BLaER1 (cell line): Measurements from ENCODE around the gene FAU.

Experiments
- H3K27ac ChIP-seq: shearing (Covaris generic); formaldehyde crosslinking; 2 replicates; pipeline ENCODE4 v1.8.1; 2022
- H3K27me3 ChIP-seq: shearing (Covaris generic); formaldehyde crosslinking; 2 replicates; pipeline ENCODE4 v1.8.1; 2022
- H3K36me3 ChIP-seq: shearing (Covaris generic); formaldehyde crosslinking; 2 replicates; pipeline ENCODE4 v1.8.1; 2022
- H3K4me1 ChIP-seq: shearing (Covaris generic); formaldehyde crosslinking; 2 replicates; pipeline ENCODE4 v1.8.1; 2022
- H3K4me2 ChIP-seq: shearing (Covaris generic); formaldehyde crosslinking; 2 replicates; pipeline ENCODE4 v1.8.1; 2022
- H3K4me3 ChIP-seq: shearing (Covaris generic); formaldehyde crosslinking; 2 replicates; pipeline ENCODE4 v1.8.1; 2022
- H3K9ac ChIP-seq: shearing (Covaris generic); formaldehyde crosslinking; 2 replicates; pipeline ENCODE4 v1.8.1; 2022
- H3K9me3 ChIP-seq: shearing (Covaris generic); formaldehyde crosslinking; 2 replicates; pipeline ENCODE4 v1.8.1; 2022
- H4K20me1 ChIP-seq: shearing (Covaris generic); formaldehyde crosslinking; 2 replicates; pipeline ENCODE4 v1.8.1; 2022
- Cebpa-rat ChIP-seq: shearing (Covaris generic); IDR thresholded peaks from 2 replicates; pipeline ENCODE4 v1.8.1; 2022

Gene FAU

DNA sequence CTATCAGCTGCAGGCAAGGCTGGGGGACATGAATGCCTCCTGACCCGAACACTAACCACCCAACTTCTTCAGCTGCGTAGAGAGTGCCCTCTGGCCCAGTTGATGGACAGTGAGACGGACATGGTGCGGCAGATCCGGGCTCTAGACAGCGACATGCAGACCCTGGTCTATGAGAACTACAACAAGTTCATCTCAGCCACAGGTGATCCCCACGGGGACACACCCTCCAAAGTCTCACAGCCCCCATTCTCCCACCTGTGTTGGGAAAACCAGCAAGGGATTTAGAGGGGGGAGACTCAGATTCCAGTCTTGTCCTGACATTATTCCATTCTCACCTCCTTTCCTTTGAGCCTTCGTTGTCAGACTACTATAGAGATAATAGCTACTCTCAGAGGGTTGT is 25.0 kb downstream of the FAU start:
- Histone ChIP-seq H4K20me1 (peaks cover 23% of the 10 kb centered on the region), H3K27ac (no peak overlapping the region), H3K27me3 (no peaks in the 10 kb centered on the region), H3K36me3 (peaks cover 43% of the 10 kb centered on the region), H3K9ac (peak overlapping the region; percentile 93; the same call in 1 of the 2 replicates), H3K4me2 (peak overlapping the region; percentile 95), H3K9me3 (no peaks in the 10 kb centered on the region), H3K4me1 (peaks cover 13% of the 10 kb centered on the region), H3K4me3 (peak overlapping the region; percentile 79)
- TF ChIP-seq Cebpa-rat = no peak

DNA sequence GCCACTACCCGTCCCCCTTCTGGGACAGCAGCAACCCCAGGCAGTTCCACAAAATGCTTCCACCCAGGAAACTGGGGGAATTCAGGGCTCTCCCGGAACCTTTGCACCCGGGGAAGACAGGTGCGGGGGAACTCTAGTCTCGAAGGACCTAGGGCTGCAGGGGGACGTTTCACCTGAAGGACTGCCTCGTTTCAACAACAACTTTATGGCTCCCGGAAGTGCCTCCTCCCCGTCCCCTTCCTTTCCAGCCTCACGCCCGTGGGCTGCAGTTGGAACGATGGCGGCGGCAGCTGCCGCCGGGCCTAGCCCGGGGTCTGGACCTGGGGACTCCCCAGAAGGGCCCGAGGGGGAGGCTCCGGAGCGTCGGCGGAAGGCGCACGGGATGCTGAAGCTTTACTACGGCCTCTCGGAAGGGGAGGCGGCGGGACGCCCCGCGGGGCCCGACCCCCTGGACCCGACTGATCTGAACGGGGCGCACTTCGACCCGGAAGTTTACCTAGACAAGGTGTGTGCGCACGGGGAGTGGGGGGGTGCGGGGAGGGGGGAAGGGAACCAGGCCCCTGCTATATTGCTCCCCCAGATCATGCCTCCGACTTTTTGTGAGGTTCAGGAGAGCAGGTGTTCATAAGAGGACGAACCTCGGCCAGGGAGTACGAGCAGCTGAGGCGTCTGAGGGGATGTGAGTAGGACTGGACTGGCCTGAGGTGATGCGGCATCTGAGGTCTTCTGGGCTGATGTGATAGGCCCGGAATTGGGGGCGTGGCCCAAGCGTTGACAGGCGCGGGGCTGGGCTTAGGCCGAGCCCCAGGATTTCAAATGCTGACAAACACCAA is 25.7 kb downstream of the FAU start, which contains the start of gene VPS51:
TSS of gene VPS51 (plus strand) at position 241 of the 833 bp plus-strand sequence. CDS start at position 278, 37 bp downstream.
- peaks cover 20% of the 10 kb centered on the region for H4K20me1 ChIP-seq
- peaks cover 13% of the 10 kb centered on the region for H3K4me1 ChIP-seq
- H3K27me3 ChIP-seq = no peaks in the 10 kb centered on the region
- peak within 1 kb of the TSS; percentile 79 for H3K4me3 ChIP-seq
- peaks cover 35% of the 10 kb centered on the region for H3K36me3 ChIP-seq
- H3K27ac ChIP-seq = peak within 1 kb of the TSS; percentile 89
- H3K9ac ChIP-seq = peak within 1 kb of the TSS; percentile 93
- H3K9me3 ChIP-seq = no peaks in the 10 kb centered on the region
- peak within 1 kb of the TSS; percentile 95 for H3K4me2 ChIP-seq
- TF ChIP-seq Cebpa-rat = no peak

DNA sequence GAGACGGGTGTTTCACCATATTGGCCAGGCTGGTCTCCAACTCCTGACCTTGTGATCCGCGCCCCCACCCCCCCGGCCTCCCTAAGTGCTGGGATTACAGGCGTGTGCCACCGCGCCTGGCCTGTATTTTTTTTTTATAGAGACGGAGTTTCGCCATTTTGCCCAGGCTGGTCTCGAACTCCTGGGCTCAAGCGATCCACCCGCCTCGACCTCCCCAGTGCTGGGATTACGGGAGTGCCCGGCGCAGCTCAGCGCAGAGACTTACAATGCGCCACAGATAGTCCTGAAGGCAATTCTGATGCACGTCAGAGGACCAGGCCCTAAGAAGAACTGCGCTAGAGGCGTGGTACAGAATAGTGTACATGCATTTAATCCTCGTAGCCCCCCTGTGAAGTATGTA is 26.5 kb downstream of the FAU start:
- H3K9ac ChIP-seq = peak overlapping the region; percentile 93

GRCh38 chr11:65090628-65091027 is 31.3 kb downstream of the FAU start:
- Histone ChIP-seq H3K4me1 (peaks cover 9% of the 10 kb centered on the region; the same call in 1 of the 2 replicates), H3K9me3 (no peaks in the 10 kb centered on the region), H4K20me1 (no peaks in the 10 kb centered on the region), H3K27me3 (no peaks in the 10 kb centered on the region), H3K36me3 (peaks cover 43% of the 10 kb centered on the region), H3K4me2 (peak overlapping the region; percentile 26; the same call in 1 of the 2 replicates), H3K4me3 (no peak overlapping the region), H3K9ac (0 out of 2 replicates have a peak overlapping the region, but pooled peaks have one; percentile 45), H3K27ac (no peak overlapping the region)
- no peak for TF ChIP-seq Cebpa-rat

More for the DNA sequence above, 26.5 kb downstream of the FAU start:
- peak overlapping the region; percentile 95 for H3K4me2 ChIP-seq
- H3K27me3 ChIP-seq = no peaks in the 10 kb centered on the region
- H3K4me3 ChIP-seq = no peak overlapping the region; the same call in 1 of the 2 replicates
- no peak for TF ChIP-seq Cebpa-rat
- peaks cover 20% of the 10 kb centered on the region for H4K20me1 ChIP-seq
- H3K36me3 ChIP-seq = peaks cover 28% of the 10 kb centered on the region
- H3K9me3 ChIP-seq = no peaks in the 10 kb centered on the region
- peaks cover 19% of the 10 kb centered on the region for H3K4me1 ChIP-seq
- peak overlapping the region; percentile 89 for H3K27ac ChIP-seq

GRCh38 chr11:65089621-65090020 is 32.3 kb downstream of the FAU start:
- Histone ChIP-seq H3K27ac (no peak overlapping the region), H3K4me1 (peaks cover 17% of the 10 kb centered on the region), H3K9ac (no peak overlapping the region), H3K4me2 (no peak overlapping the region), H3K9me3 (no peaks in the 10 kb centered on the region), H3K4me3 (no peak overlapping the region), H3K36me3 (peaks cover 50% of the 10 kb centered on the region), H3K27me3 (no peaks in the 10 kb centered on the region), H4K20me1 (no peaks in the 10 kb centered on the region; the same call in 1 of the 2 replicates)
- no peak for TF ChIP-seq Cebpa-rat

DNA sequence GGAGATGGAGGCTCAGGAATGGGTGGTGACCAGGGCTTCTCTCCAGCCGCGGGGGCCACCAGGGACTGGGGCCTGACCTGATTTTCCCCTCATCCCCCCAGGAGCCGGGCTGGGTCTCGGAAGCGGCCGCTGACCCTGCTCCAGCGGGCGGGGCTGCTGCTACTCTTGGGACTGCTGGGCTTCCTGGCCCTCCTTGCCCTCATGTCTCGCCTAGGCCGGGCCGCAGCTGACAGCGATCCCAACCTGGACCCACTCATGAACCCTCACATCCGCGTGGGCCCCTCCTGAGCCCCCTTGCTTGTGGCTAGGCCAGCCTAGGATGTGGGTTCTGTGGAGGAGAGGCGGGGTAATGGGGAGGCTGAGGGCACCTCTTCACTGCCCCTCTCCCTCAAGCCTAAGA is 34.1 kb downstream of the FAU start:
- Histone ChIP-seq H3K4me2 (no peak overlapping the region), H3K9me3 (no peaks in the 10 kb centered on the region), H3K27ac (no peak overlapping the region), H3K4me1 (peaks cover 26% of the 10 kb centered on the region), H3K27me3 (no peaks in the 10 kb centered on the region), H3K36me3 (peaks cover 50% of the 10 kb centered on the region), H3K9ac (no peak overlapping the region), H3K4me3 (no peak overlapping the region), H4K20me1 (no peaks in the 10 kb centered on the region; the same call in 1 of the 2 replicates)
- TF ChIP-seq Cebpa-rat = no peak

DNA sequence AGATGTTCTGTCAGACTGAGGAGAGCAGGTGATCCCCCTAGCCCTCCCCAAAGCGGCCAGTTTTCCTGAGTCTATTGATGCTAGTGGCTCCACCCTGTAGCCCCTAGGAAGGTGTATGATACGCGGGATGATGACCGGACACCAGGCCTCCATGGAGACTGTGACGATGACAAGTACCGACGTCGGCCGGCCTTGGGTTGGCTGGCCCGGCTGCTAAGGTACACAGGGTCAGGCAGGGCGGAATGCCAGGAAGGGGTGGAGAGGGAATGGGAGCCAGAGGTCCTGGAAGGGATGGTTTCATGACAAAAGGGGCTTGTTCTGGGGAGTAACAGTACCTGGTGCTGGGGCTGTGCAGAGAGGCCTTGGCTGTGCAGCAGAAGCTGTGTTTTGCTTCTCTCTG is 34.7 kb downstream of the FAU start:
- Histone ChIP-seq H3K4me3 (no peak overlapping the region), H3K4me1 (peaks cover 32% of the 10 kb centered on the region), H3K9ac (no peak overlapping the region), H3K27ac (no peak overlapping the region), H3K9me3 (no peaks in the 10 kb centered on the region), H3K27me3 (no peaks in the 10 kb centered on the region), H3K36me3 (peaks cover 50% of the 10 kb centered on the region), H3K4me2 (no peak overlapping the region), H4K20me1 (no peaks in the 10 kb centered on the region; the same call in 1 of the 2 replicates)
- TF ChIP-seq Cebpa-rat = no peak

GRCh38 chr11:65086809-65087208 is 35.1 kb downstream of the FAU start:
- H3K27me3 ChIP-seq = no peaks in the 10 kb centered on the region
- no peak overlapping the region for H3K9ac ChIP-seq
- H3K4me3 ChIP-seq = no peak overlapping the region
- no peaks in the 10 kb centered on the region; the same call in 1 of the 2 replicates for H4K20me1 ChIP-seq
- no peaks in the 10 kb centered on the region for H3K9me3 ChIP-seq
- peaks cover 36% of the 10 kb centered on the region for H3K4me1 ChIP-seq
- no peak for TF ChIP-seq Cebpa-rat
- H3K36me3 ChIP-seq = peaks cover 54% of the 10 kb centered on the region
- H3K4me2 ChIP-seq = no peak overlapping the region
- no peak overlapping the region for H3K27ac ChIP-seq

GRCh38 chr11:65085446-65085845 is 36.5 kb downstream of the FAU start:
- Histone ChIP-seq H3K27ac (no peak overlapping the region), H4K20me1 (no peaks in the 10 kb centered on the region; the same call in 1 of the 2 replicates), H3K4me3 (no peak overlapping the region), H3K4me2 (peak overlapping the region; percentile 99), H3K36me3 (peaks cover 68% of the 10 kb centered on the region), H3K4me1 (peaks cover 41% of the 10 kb centered on the region), H3K9ac (peak overlapping the region; percentile 88; the same call in 1 of the 2 replicates), H3K9me3 (no peaks in the 10 kb centered on the region), H3K27me3 (no peaks in the 10 kb centered on the region)
- TF ChIP-seq Cebpa-rat = no peak
